GM19025 (cell line): ENCODE measurements around the gene KRT38.

Experiments
- ATAC-seq: cut with Tn5 transposase; IDR thresholded peaks from one replicate; pipeline ENCODE4 v1.9.1; 2021; ENCODE audit warnings: mild to moderate bottlenecking, low read depth, moderate library complexity; ENCODE audit not compliant: unreplicated experiment

Gene KRT38

DNA sequence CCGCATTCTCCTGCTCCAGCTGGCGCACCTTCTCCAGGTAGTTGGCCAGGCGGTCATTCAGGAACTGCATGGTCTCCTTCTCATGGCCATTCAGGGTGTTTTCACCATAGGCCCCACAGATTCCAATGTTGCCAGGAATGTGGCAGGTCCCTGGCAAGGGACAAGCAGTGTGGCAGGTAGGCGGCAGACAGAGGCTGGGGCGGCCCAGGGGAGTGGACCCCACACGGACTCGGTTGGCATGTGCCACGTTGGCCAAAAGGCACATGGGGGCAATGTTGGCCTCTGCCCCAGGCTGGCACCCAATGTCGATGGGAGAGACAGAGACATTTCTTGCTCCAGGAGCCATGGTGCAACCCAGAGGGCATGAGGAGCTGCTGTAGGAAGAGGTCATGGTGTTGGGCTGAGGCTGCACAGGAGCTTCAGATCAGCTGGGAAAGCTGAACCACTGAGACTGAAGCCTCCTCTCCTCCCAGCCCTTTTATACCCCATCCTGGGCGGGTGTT, at the start of gene KRT38:
KRT38 (minus strand) TSS at position 453 of the 503 bp plus-strand sequence; CDS start at position 391, 62 bp downstream.
- no peak for ATAC-seq

DNA sequence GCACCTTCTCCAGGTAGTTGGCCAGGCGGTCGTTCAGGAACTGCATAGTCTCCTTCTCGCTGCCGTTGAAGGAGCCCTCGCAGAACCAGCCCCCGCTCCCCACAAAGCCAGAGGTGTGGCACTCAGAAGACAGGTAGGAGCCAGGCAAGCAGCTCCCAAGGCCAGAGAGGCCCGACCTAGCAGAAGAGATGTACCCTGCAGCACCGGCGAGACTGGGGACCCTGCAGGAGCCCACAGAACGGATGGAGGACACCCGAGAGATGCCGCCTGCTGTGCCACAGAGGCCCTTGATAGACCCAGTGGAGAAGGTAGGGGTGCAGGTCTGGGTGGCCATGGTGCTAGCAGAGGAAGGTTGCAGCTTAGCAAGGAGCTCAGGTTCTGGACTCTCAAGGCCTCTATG, 48.7 kb upstream of the KRT38 start, which contains the start of gene KRT36:
KRT36 (minus strand) TSS at position 380 of the 400 bp plus-strand sequence; CDS start at position 334, 46 bp downstream.
- ATAC-seq: no peak

DNA sequence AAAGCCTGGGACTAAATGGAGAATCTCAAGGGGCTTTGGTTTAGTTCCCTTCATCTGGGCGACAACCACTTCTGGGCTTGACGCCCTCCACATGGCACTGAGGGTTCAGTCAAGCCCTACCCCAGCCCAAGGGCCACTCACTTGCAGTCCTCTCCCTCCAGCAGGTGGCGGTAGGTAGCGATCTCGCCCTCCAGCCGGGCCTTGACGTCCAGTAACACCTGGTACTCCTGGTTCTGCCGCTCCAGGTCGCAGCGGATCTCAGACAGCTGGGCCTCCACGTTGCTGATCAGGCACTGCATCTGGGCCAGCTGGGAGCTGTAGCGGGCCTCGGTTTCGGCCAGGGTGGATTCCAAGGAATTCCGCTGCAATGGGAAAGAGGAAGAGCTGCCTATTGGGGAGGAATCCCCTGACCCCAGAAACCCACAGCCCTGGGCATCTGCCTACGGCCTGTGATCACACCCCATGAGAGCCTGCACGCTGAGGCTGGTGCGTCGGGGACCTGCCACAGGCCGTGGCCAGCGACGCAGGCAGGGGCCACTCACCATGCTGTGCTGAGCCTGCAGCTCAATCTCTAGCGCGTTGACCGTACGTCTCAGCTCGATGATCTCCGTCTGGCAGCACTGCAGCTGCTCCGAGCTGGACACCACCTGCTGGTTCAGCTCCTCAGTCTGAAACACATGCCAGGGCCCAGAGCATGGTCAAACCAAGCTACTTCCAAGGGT, 46.2 kb upstream of the KRT38 start:
- ATAC-seq: no peak

DNA sequence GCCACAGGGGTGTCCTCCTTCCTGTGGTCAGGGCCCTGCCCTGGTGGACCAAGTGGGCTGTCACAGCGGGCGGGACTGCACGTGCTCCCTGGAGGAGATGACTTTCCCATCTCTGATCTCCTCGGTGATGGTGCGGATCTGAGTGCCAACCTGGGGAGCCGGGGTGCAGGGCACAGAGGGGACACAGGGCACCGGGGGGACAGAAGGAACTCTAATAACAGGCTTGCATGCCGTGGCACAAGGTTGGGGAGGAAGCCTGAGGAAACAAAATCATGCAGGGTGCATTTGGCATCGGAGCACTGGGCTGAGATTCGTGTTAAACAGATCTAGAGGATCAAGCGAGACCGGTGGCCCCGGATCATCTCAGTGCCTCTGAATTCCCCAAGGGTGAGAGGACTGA, 45.5 kb upstream of the KRT38 start:
- no peak for ATAC-seq

DNA sequence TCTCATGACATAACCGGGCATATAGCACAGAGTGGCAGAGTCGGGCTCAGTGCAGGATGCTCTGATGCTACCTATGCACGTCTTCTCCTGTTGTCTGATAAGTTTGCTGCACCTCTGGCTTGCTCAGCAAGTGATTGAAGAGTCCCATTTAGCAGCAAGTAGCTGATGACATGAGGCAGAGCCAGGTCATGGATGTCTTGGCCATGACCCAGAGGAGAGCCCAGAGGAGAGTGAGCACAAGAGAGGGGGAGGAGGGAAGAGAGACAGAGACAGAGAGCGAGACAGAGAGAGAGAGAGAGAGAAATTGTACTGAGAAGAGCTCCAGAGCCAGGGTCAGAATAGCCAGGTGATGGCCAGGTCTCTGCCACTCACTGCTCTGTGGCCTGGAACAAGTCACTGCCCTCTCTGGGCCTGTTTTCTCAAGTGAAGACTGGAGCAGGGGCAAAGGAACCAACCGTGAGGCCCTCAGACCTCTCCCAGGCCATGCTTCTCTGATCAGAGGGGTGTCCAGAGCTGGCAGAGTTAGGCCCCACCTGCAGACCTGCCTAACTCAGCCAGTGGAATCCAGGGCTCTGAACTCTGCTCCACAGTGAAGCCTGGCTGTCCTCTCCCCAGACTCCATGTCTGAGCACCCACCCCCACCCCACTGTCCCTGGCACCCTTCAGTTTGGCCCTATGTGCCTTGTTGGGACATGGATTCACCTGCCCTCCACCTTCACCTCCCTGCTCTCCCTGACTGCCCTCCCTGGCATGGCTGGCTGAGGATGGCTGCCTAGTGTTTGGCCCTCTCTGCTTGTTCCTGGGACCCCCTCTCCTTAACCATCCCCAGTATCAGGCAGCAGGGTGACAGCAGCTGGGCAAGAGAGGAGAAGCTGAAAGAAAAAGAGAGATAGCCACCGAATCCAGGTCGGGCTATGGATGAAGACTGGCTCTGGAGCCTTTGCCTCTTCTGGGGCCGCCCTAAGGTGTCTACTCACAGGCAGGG, 44.4 kb upstream of the KRT38 start:
- no peak for ATAC-seq

DNA sequence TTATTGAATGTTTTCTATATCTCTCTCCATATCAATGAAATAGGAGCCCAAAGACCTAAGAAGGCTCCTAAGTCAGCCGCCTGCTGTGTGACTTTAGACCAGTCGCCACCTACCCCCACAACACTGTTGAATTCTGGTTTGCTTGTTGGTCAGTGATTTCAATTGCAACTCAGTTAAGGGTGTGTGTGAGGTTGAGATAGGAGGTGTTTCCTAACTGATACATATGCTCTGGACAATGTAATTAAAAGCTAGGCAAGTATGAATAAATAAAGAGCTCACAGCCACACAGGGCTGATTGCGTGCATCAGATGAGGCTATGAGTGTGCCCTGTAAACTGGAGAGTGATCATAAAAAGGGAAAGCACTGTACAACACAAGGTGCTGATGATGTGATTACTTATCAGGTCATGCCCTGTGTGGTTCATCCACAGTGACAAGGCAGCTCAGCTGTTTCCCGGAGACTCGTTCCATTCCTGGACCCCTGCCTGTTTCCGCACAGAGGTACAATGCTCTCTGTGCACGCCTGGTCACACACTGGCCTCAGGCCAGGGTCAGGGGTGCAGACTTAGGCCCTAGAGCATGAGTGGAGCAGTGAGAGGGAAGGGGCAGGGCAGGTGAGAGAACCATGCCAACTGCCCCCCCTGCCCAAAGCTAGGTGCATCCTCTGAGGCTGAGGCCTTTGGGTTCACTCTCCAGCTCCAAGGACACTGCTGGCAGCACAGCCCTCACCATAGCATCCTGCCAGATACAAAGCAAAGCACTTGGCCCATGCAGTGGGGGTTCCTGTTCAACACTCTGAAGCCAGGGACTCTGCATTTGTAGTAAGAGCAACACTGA, 43.4 kb upstream of the KRT38 start:
- ATAC-seq: no peak

DNA sequence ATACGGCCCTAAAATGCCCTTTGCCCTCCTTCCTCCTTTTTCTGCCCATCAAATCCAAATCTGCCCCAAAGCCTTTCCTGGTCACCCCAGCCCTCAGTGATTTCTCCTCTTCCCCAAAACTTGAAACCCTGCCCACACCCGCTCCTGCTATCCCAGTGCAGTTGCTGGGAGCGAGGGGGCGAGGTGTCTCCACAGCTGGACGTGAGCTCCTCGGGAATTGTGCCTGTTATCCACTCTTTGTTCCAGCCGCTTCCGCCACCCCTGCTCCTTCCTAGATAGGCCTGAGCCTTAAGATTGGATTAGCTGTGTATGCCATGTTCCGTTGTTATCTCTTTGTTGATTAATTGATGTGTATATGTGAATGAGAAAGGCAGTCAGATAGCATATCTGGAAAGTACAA, 42.7 kb upstream of the KRT38 start:
- no peak for ATAC-seq

DNA sequence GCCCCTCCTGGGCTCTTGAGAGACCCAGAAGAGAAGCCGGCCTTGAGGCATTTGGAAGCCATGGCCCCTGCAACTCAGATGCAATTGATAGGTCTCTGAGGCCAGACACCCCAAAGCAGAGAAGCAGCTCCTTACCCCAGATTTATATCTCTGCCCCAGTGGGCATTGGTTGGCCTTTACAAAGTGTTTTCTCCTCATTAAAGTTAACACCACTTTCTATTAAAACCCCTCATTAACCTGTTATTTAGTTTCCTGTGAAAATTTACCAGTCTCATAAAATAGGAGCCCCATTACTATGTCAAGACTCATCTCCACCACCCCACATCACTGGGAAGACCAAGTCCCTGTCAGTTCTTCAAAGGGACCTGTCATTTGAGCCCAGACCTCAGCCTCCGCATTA, 40.3 kb upstream of the KRT38 start, which contains the start of gene KRT35:
KRT35 (minus strand) TSS at position 116 of the 400 bp plus-strand sequence; CDS start at position 62, 54 bp downstream.
- ATAC-seq: no peak

DNA sequence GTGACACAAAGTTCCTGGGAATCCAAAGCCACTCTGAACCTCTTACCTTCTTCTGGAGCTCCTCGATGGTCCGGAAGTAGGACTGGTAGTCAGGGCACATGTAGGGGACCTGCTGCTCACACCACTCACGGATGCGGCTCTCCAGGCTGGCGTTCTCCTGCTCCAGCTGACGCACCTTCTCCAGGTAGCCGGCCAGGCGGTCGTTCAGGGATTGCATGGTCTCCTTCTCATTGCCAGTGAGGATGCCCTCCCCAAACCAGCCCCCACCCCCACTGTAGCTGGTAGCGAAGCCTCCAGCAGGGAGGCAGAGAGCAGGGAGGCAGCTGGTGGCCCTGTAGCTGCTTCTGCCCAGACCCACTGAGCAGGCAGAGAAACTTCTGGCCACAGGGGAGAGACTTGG, 39.8 kb upstream of the KRT38 start:
- no peak for ATAC-seq

DNA sequence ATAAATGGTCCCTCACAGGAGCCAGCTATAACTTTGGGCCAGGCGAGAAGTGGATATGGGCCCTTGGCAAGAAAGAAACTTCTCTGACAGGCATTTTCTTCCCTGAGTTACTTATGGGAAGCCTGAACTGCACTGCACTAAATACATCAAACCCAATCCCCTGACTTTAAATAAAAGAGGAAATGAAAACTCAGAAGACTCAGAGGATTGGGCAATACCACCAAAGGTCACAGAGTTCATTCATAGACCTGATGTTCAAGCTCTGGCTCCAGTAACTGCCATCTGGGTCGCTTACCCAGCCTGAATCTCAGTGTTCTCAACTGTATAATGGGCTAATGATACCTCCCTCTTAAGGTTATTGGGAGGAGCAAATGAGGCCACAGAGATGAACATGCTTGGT, 39.4 kb upstream of the KRT38 start:
- no peak for ATAC-seq

DNA sequence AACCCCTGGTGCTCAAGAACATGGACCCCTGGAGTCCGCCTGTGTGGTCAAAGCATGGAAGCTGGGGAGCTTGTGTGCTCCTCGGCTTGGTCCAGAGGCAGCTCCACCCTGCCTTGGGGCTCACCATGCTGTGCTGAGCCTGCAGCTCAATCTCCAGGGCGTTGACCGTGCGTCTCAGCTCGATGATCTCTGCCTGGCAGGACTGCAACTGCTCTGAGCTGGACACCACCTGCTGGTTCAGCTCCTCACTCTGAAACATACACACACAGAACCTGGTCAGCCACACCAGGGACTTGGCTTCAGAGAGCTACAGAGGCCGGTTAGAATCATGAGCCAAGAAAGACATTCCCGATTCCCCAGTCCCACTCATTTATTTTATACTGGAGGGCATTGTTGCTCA, 37.5 kb upstream of the KRT38 start:
- no peak for ATAC-seq

DNA sequence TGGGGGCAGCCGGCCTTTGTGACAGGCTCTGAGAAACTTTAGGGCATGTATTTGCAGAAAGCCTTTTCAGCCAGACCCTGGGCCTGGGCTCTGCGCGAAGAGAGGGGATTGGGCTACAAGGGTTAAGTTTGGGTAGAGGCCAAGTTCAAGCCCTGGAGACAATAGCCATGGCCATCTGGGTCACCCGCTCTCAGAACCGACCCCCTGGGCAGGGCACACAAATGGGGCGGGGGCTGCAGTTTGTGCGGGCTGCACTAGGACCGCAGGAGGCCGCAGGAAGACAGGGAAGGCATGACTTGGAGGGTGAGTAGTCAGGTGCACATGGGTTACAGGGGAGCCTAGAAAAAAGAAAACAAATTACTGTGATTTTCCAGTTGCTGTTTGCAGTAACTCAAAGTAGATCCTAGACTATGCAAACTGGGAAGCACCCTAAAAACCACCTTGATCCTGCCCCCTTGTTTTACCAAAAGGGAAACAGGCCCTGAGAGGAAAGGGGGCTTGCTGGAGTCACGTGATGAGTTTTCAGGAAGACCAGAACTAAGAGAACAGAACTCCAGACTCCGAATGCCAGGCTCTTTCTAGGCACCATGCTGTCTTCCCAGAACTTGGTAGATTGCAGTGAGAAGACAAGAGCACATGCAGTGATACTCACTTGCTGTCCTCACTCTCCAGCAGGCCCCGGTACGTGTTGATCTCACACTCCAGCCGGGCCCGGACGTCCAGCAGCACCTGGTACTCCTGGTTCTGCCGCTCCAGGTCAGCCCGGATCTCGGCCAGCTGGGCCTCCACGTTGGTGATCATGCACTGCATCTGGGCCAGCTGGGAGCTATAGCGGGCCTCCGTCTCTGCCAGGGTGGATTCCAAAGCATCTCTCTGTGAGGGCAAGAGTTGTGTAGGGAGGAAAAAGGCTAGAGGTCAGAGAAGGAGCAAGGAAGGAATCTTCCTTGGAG, 36.4 kb upstream of the KRT38 start:
- ATAC-seq: no peak

DNA sequence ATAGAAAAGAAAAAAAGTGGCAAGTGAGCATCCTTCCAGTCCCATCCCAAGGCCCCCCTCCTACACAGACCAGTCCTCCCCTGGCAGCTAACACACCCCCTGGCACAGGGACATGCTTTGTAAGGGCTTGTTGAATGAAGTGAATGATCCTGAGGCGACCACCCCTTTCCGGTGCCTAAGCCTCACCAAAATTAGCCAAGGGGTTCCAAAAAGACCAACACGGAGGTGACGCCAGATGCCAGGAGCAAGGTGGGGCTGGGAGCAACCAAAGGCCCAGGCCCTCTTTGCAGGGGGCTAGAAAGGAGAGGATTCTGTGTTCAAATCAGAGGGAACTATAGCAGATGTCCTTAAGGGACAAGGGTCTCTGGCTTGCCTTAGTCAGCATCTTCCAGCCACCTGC, 34.6 kb upstream of the KRT38 start:
- ATAC-seq: no peak

DNA sequence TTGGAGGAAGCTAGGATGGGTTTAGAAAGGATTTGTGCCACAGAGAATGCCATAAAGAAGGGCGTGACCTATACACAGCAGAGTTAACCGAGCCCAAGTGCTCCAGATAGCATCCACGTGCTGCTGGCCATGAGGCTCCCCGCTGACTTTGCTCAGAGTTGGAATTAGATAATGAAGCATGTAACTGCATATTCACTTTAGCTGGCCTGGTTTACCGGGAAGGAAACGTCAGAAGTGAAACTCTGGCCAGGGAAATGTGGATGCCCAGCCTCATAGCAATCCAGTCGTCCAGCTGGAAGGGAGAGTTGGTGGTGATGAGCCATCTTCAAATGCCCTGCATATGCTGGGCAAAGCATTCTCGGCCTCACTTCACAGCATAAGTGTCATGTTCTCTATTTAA, 34.1 kb upstream of the KRT38 start:
- ATAC-seq: no peak

DNA sequence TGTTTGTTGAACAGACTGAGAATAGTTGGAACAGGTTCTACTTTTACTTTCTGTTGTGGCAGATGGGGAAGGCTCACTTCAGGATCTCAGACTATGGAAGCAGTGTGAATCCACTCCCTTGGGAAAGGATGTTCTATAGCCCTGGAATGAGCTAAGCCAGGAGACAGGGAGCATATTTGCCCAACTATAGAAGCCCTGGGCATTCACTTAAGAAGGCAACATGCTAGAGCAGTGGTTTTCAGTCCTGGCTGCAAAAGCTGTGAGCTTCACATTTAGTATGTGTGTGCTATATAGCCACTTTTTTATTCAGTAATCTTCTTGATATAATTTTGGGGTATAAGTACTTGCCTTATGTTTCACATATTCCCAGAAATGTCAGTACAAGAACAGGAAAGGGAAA, 27.6 kb upstream of the KRT38 start:
- ATAC-seq: no peak

DNA sequence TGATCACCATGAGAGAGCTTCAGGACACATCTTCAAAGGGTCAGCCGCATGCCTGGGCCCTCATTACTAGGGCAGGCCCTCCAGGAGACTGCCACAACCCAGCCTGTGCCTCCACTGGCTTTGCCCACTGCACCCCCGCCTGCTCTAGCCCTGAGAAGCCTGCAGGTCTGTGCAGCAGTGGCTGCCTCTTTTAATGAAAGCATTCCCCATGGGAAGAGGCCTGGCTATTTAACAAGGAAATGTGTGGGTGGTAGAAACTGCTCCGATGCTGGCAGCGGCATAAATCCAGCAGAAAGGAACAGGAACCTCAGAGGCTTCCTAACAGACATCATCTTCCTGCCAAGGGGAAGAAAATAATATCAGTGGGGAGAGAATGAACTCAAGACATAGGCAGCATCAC, 26.8 kb upstream of the KRT38 start:
- no peak for ATAC-seq

DNA sequence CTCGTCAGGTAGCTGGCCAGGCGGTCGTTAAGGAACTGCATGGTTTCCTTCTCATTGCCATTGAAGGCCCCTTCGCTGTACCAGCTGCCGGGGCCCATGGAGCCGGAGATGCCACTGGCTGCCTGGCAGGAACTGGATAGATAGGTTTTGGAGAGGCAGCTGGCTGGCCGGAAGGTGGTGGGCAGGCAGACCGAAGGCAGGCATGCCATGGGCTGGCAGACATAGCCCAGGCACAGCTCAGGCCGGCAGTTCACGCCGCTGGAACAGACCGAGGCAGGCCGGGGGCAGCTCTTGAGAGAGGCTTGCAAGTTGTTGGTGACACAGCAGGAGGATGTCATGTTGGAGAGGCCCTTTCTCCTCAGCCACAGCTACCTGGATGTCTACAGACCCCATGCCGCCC, 26.2 kb upstream of the KRT38 start, which contains the start of gene KRT32:
KRT32 (minus strand) TSS at position 399 of the 400 bp plus-strand sequence; CDS start at position 338, 61 bp downstream.
- ATAC-seq: no peak

DNA sequence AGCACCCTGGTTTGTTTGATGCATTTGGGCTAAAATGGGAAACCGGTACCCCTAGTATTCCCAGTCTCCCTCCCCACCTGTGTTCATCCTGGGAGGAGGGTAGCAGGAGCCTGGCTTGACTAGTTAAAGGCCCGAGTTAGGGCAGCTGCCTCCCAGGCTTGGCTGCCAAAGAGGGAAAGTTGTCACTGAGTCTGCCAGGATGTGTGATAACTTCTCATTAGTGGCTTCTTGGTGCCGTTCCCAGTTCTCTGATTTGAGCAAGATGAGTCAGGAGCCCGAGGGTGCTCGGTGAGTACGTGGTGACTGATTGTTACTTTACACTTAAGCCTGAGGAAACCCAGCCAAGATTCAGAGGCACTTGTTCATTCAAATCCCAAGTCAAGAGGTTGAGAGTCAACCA, 23.9 kb upstream of the KRT38 start:
- ATAC-seq: no peak

DNA sequence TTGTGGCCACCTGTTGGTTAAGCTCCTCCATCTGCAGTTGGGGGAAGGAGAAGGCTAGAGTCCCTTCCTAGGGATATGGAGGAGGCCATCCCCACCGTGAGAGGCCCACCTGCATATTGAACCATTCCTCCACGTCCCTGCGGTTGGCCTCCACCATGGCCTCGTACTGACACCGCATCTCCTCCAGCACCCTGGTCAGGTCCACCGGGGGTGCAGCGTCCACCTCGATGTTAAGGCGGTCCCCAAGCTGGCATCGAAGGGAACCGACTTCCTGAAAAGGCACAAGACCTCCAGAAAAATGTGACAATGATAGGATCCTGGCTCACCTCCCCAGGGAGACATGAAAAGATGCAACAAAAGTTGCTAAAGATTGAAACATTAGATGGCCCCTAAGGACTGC, 23.4 kb upstream of the KRT38 start:
- ATAC-seq: no peak
